Right lobe of liver (tissue), 4 donors: Measurements from ENCODE around the gene RPTOR.

ENCODE experiments used
- POLR2A ChIP-seq: fragments of 450-650 bp; IDR thresholded peaks from one replicate; pipeline ENCODE4 v1.6.1; 2017; ENCODE audit warnings: antibody characterized with exemption, mild to moderate bottlenecking
- TF ChIP-seq, protein P1 (sequence below), 4 donors: fragments of 200-600 bp in 3 of 4; fragments of 450-650 bp in 1 of 4; IDR thresholded peaks; one replicate each; pipeline versions ENCODE4 v1.5.1 to v1.8.0; 2016 to 2022; ENCODE audit warnings: antibody characterized with exemption in 4 of 4, mild to moderate bottlenecking in 2 of 4
- donor health status: DM: no; HTN: no; CAD: no.
- donor health status: DM: no; HTN: no; CAD: no.
- donor health status: DM: no; HTN: yes; CAD: no.

DNA sequence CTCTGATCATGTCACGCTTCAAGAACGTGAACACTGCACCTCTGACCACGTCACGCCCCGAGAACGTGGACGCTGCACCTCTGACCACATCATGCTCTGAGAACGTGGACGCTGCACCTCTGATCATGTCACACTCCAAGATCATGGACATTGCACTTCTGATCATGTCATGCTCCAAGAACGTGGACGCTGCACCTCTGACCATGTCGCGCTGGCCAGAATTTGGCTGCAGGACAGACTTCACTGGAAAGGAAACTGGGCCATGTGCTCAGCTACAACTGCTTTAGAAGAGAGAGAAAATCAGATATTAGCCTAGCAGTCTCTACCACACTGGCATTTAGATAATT is 182.7 kb downstream of the RPTOR start:
- TF ChIP-seq, protein P1, sequence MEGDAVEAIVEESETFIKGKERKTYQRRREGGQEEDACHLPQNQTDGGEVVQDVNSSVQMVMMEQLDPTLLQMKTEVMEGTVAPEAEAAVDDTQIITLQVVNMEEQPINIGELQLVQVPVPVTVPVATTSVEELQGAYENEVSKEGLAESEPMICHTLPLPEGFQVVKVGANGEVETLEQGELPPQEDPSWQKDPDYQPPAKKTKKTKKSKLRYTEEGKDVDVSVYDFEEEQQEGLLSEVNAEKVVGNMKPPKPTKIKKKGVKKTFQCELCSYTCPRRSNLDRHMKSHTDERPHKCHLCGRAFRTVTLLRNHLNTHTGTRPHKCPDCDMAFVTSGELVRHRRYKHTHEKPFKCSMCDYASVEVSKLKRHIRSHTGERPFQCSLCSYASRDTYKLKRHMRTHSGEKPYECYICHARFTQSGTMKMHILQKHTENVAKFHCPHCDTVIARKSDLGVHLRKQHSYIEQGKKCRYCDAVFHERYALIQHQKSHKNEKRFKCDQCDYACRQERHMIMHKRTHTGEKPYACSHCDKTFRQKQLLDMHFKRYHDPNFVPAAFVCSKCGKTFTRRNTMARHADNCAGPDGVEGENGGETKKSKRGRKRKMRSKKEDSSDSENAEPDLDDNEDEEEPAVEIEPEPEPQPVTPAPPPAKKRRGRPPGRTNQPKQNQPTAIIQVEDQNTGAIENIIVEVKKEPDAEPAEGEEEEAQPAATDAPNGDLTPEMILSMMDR (IDR thresholded peaks at IDR 0.05), result no peak
- TF ChIP-seq POLR2A, result no peak
